Trophoblast cell (in vitro differentiated cells and primary cell): ENCODE results near the gene FOXC1.

Experiments used
- DNase-seq, 2 donors: peaks; one replicate each; pipeline ENCODE4 v3.0.0-alpha.2; 2016
- H2AFZ ChIP-seq: 2 replicates; pipeline ENCODE4 v1.6.1; 2013; ENCODE audit warnings: low read length, moderate library complexity, mild to moderate bottlenecking; ENCODE audit not compliant: insufficient read depth, poor library complexity
- H2AK5ac ChIP-seq: 2 replicates; pipeline ENCODE4 v1.6.1; 2013; ENCODE audit warnings: mild to moderate bottlenecking, low read length
- H2BK120ac ChIP-seq: 2 replicates; pipeline ENCODE4 v1.6.1; 2013; ENCODE audit warnings: low read length, mild to moderate bottlenecking, moderate library complexity; ENCODE audit not compliant: insufficient read depth, poor library complexity
- H2BK12ac ChIP-seq: 2 replicates; pipeline ENCODE4 v1.6.1; 2013; ENCODE audit warnings: mild to moderate bottlenecking, low read length, moderate library complexity
- H2BK5ac ChIP-seq: 2 replicates; pipeline ENCODE4 v1.6.1; 2013; ENCODE audit warnings: low read length, low read depth, moderate library complexity, mild to moderate bottlenecking; ENCODE audit not compliant: poor library complexity
- H3K14ac ChIP-seq: 2 replicates; pipeline ENCODE4 v1.6.1; 2013; ENCODE audit warnings: mild to moderate bottlenecking, low read length
- H3K18ac ChIP-seq: 2 replicates; pipeline ENCODE4 v1.6.1; 2013; ENCODE audit warnings: mild to moderate bottlenecking, low read length
- H3K23ac ChIP-seq: 2 replicates; pipeline ENCODE4 v1.6.1; 2013; ENCODE audit warnings: low read length
- H3K27ac ChIP-seq: 2 replicates; pipeline ENCODE4 v1.5.1; 2013; ENCODE audit warnings: low read depth, mild to moderate bottlenecking, inconsistent platforms, low read length, moderate library complexity
- H3K27me3 ChIP-seq: 2 replicates; pipeline ENCODE4 v1.6.1; 2013; ENCODE audit warnings: inconsistent platforms, mild to moderate bottlenecking, low read length, moderate library complexity; ENCODE audit not compliant: insufficient read depth
- H3K36me3 ChIP-seq, 2 experiments: 1 replicate in 1 of 2; 2 replicates in 1 of 2; pipeline ENCODE4 v1.6.1; 2013; ENCODE audit warnings: low read length in 2 of 2, mild to moderate bottlenecking in 2 of 2, moderate library complexity in 1 of 2; ENCODE audit not compliant: insufficient read depth in 2 of 2, control insufficient read depth in 1 of 2
- H3K4ac ChIP-seq: 2 replicates; pipeline ENCODE4 v1.6.1; 2013; ENCODE audit warnings: low read depth, mild to moderate bottlenecking, low read length, moderate library complexity
- H3K4me1 ChIP-seq, 2 experiments: 1 replicate in 1 of 2; 2 replicates in 1 of 2; pipeline ENCODE4 v1.6.1; 2013; ENCODE audit warnings: low read length in 2 of 2, mild to moderate bottlenecking in 2 of 2, moderate library complexity in 1 of 2; ENCODE audit not compliant: insufficient read depth in 2 of 2, control insufficient read depth in 1 of 2
- H3K4me2 ChIP-seq: 2 replicates; pipeline ENCODE4 v1.6.1; 2013; ENCODE audit warnings: inconsistent platforms, mild to moderate bottlenecking, low read length, moderate library complexity
- H3K4me3 ChIP-seq: 2 replicates; pipeline ENCODE4 v1.5.1; 2013; ENCODE audit warnings: mild to moderate bottlenecking, low read depth, low read length, inconsistent platforms
- H3K79me1 ChIP-seq: one replicate; pipeline ENCODE4 v1.6.1; 2013; ENCODE audit warnings: low read length
- H3K79me2 ChIP-seq: 2 replicates; pipeline ENCODE4 v1.6.1; 2013; ENCODE audit warnings: low read length, mild to moderate bottlenecking; ENCODE audit not compliant: control insufficient read depth, insufficient read depth, poor library complexity
- H3K9ac ChIP-seq: 2 replicates; pipeline ENCODE4 v1.6.1; 2013; ENCODE audit warnings: mild to moderate bottlenecking, low read length
- H3K9me3 ChIP-seq: 2 replicates; pipeline ENCODE4 v1.6.1; 2013; ENCODE audit warnings: low read depth, mild to moderate bottlenecking, control low read depth, inconsistent platforms, low read length; ENCODE audit not compliant: insufficient read depth
- H4K12ac ChIP-seq: 2 replicates; pipeline ENCODE4 v1.6.1; 2013; ENCODE audit warnings: low read depth, mild to moderate bottlenecking, low read length, moderate library complexity
- H4K8ac ChIP-seq: 2 replicates; pipeline ENCODE4 v1.6.1; 2013; ENCODE audit warnings: low read depth, mild to moderate bottlenecking, low read length, moderate library complexity
- H4K91ac ChIP-seq: one replicate; pipeline ENCODE4 v1.6.1; 2013; ENCODE audit warnings: low read depth, mild to moderate bottlenecking, low read length, moderate library complexity
- WGBS: extraction: QIAGEN DNeasy Blood & Tissue Kit; methylation state at CpG from one replicate; pipeline ENCODE4 v1.1.7; 2013; ENCODE audit warnings: missing lambda C conversion rate; ENCODE audit not compliant: insufficient read length, insufficient coverage; ENCODE audit errors: extremely low coverage; 5-methylcytosine and 5-hydroxymethylcytosine counted together

FOXC1 gene

DNA sequence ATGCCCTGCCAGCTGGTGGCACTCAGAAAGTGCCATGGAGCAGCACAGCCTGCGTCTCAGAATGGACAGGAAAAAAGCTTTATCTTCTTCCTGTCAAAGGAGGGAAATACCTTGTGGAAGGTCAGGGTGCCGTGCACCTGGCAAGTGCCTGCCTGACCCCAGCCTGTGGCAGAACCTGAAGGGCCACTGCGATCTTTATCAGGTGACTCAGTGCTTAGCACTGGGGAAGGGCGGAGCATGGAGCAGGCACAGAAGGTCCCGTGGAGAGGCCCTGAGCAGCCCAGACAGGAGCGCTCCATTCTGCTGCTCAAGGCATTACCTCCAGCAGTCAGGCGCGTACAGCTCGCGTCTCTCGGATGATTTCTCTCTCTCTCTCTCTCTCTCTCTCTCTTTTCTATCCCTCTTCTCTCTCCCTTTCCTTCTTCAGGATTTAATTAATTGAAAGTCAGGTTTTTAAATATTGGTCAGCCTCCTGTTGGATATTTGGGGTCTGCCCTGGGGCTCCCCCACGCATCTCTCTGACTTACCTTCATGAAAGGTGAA, 31.7 kb downstream of the FOXC1 start:
- Histone ChIP-seq H3K18ac (no peak overlapping the region), H3K23ac (no peak overlapping the region), H3K4me1 (peaks cover 3 to 16% of the 10 kb centered on the region in 2 experiments), H2AK5ac (no peak overlapping the region), H3K9me3 (peaks cover 4% of the 10 kb centered on the region), H3K4ac (no peak overlapping the region), H2AFZ (no peak overlapping the region), H3K36me3 (no peaks in the 10 kb centered on the region), H4K12ac (no peak overlapping the region), H3K79me2 (no peaks in the 10 kb centered on the region), H4K8ac (no peak overlapping the region), H4K91ac (no peak overlapping the region), H2BK120ac (no peak overlapping the region), H3K4me2 (peak overlapping the region; percentile 14), H3K4me3 (no peak overlapping the region), H3K9ac (no peak overlapping the region), H3K79me1 (no peaks in the 10 kb centered on the region), H3K14ac (no peak overlapping the region), H2BK5ac (no peak overlapping the region), H3K27me3 (no peaks in the 10 kb centered on the region), H3K27ac (no peak overlapping the region), H2BK12ac (no peak overlapping the region)
- DNase-seq, result peak; percentile 99
- WGBS, result no CpG with 5 or more reads among the region's 12 CpGs

DNA sequence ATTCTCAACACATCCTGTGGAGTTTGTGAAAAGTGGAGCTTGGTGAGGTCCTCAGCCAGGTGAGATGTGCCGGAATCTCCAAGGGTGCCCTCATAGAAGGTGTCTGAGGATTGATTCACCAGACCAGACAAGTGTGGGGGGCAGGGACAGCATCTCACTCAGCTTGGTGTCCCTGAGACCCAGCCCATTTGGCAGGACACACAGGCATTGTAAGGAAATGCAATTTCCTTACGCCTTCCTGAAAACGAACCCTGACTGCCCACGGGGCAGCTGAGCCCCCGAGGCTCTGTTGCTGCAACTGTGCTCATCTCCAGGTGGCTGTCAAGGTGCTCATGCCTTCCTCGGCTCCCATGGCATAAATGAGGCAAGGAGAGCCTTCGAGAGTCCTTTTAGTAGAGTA, 33.4 kb downstream of the FOXC1 start:
- Histone ChIP-seq H3K79me1 (no peaks in the 10 kb centered on the region), H3K14ac (no peak overlapping the region)
- no CpG with 5 or more reads among the region's 7 CpGs for WGBS

DNA sequence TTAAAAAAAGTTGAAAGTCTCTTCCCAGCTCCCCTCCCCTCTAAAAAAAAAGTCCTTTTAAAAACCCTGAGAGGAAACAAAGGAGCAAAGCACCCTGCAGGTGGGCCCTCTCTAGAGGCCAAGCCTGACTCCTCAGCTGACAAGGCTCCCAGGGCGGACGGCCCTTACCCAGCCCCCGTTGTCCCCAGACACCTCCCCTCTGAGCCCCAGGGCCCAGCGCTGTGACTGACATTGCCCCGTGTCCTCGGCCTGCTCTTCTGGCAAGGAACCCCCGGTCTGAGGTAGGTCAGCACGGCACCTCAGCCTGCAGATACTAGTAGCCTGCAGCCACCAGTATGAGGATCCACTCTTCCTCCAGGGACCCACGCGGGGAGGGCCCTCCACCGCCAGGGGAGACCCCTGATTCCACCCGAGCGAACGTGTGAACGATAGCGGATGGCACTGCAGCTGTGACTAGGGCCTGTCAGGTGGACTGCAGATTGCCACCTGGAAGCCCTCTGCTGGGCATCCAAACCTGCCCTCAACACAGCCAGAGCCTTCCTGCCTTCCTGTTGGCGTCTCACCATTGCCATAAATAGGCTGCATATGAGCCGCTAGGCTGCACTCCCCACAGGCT, 34.2 kb downstream of the FOXC1 start:
- Histone ChIP-seq H2AFZ (no peak overlapping the region), H3K79me1 (no peaks in the 10 kb centered on the region), H3K23ac (no peak overlapping the region), H3K27me3 (no peaks in the 10 kb centered on the region), H3K9ac (no peak overlapping the region), H4K12ac (no peak overlapping the region), H2AK5ac (no peak overlapping the region), H3K36me3 (no peaks in the 10 kb centered on the region), H2BK5ac (no peak overlapping the region), H3K4me2 (no peak overlapping the region), H3K9me3 (peaks cover 3% of the 10 kb centered on the region), H3K4me3 (no peak overlapping the region), H3K4ac (no peak overlapping the region), H3K18ac (no peak overlapping the region), H4K91ac (no peak overlapping the region), H3K14ac (no peak overlapping the region), H2BK12ac (no peak overlapping the region), H2BK120ac (no peak overlapping the region), H3K79me2 (no peaks in the 10 kb centered on the region), H3K4me1 (peaks cover 3 to 9% of the 10 kb centered on the region in 2 experiments), H4K8ac (no peak overlapping the region), H3K27ac (no peak overlapping the region)
- DNase-seq, result no peak
- WGBS, result no CpG with 5 or more reads among the region's 18 CpGs

More for the DNA sequence above, 33.4 kb downstream of the FOXC1 start:
- H3K4ac ChIP-seq, result no peak overlapping the region
- no peaks in the 10 kb centered on the region for H3K79me2 ChIP-seq
- no peak overlapping the region for H3K4me3 ChIP-seq
- H4K12ac ChIP-seq, result no peak overlapping the region
- H3K4me1 ChIP-seq, result peaks cover 3 to 9% of the 10 kb centered on the region in 2 experiments
- H3K23ac ChIP-seq, result no peak overlapping the region
- H2BK120ac ChIP-seq, result no peak overlapping the region
- no peak overlapping the region for H2AK5ac ChIP-seq
- no peak overlapping the region for H3K4me2 ChIP-seq
- no peak overlapping the region for H2BK5ac ChIP-seq
- H3K36me3 ChIP-seq, result no peaks in the 10 kb centered on the region
- H3K27ac ChIP-seq, result no peak overlapping the region
- H4K8ac ChIP-seq, result no peak overlapping the region
- no peaks in the 10 kb centered on the region for H3K27me3 ChIP-seq
- no peak overlapping the region for H3K18ac ChIP-seq
- no peak overlapping the region for H4K91ac ChIP-seq
- no peak overlapping the region for H3K9ac ChIP-seq
- no peak for DNase-seq
- H3K9me3 ChIP-seq, result peaks cover 3% of the 10 kb centered on the region
- no peak overlapping the region for H2AFZ ChIP-seq
- no peak overlapping the region for H2BK12ac ChIP-seq

DNA sequence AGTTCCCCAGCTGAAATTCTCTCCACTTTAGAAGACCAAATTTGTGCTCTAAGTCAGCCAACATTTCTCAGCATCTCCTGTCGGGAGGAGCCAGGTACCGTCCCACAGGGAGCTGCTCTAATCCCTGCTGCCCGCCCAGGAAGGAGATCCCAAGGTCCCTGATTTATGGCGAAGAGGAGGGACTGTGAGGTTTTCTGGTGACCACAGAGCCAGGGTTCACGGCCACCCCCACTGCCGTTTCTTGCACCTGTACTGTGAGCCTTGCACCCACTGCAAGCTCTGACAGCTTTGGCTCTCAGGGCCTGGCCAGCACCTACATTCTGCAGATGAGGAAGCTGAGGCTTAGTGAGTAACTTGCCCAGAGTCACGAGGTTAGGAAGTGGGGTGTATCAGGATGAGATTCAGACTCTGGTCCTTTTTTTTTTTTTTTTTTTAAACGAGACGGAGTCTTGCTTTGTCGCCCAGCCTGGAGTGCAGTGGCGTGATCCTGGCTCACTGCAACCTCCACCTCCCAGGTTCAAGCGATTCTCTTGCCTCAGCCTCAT, 34.9 kb downstream of the FOXC1 start:
- peaks cover 3 to 9% of the 10 kb centered on the region in 2 experiments for H3K4me1 ChIP-seq
- H2BK5ac ChIP-seq, result no peak overlapping the region
- DNase-seq, result no peak
- H3K23ac ChIP-seq, result no peak overlapping the region
- H2AK5ac ChIP-seq, result no peak overlapping the region
- H3K27ac ChIP-seq, result no peak overlapping the region
- H4K12ac ChIP-seq, result no peak overlapping the region
- H4K8ac ChIP-seq, result no peak overlapping the region
- H3K4me2 ChIP-seq, result no peak overlapping the region
- no peak overlapping the region for H2AFZ ChIP-seq
- WGBS, result no CpG with 5 or more reads among the region's 12 CpGs
- H3K79me2 ChIP-seq, result no peaks in the 10 kb centered on the region
- H3K9me3 ChIP-seq, result peaks cover 3% of the 10 kb centered on the region
- H3K18ac ChIP-seq, result no peak overlapping the region
- H2BK12ac ChIP-seq, result no peak overlapping the region
- H3K4me3 ChIP-seq, result no peak overlapping the region
- H3K79me1 ChIP-seq, result no peaks in the 10 kb centered on the region
- H3K4ac ChIP-seq, result no peak overlapping the region
- no peaks in the 10 kb centered on the region for H3K36me3 ChIP-seq
- H2BK120ac ChIP-seq, result no peak overlapping the region
- no peaks in the 10 kb centered on the region for H3K27me3 ChIP-seq
- no peak overlapping the region for H3K14ac ChIP-seq
- H4K91ac ChIP-seq, result no peak overlapping the region
- H3K9ac ChIP-seq, result no peak overlapping the region
